ENCODE measurements around the gene DCUN1D3.

DNA sequence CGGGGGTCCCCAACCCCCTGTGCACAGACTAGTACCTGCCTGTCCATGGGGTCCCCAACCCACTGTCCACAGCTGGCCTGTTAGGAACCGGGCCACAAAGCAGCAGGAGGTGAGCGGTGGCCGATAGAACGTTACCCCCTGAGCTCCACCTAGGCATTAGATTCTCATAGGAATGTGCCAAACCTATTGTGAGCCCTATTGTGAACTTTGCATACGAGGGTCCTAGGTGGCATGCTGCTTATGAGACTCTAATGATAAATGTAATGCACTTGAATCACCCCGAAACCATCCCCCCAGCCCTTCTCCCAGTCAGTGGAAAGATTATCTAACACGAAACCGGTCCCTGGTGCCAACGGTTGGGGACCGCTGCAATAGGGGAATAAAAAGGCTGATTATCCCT is 92.3 kb downstream of the DCUN1D3 start:
- TF ChIP-seq, protein P1, sequence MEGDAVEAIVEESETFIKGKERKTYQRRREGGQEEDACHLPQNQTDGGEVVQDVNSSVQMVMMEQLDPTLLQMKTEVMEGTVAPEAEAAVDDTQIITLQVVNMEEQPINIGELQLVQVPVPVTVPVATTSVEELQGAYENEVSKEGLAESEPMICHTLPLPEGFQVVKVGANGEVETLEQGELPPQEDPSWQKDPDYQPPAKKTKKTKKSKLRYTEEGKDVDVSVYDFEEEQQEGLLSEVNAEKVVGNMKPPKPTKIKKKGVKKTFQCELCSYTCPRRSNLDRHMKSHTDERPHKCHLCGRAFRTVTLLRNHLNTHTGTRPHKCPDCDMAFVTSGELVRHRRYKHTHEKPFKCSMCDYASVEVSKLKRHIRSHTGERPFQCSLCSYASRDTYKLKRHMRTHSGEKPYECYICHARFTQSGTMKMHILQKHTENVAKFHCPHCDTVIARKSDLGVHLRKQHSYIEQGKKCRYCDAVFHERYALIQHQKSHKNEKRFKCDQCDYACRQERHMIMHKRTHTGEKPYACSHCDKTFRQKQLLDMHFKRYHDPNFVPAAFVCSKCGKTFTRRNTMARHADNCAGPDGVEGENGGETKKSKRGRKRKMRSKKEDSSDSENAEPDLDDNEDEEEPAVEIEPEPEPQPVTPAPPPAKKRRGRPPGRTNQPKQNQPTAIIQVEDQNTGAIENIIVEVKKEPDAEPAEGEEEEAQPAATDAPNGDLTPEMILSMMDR (IDR thresholded peaks at IDR 0.05) = no peak
- TF ChIP-seq POLR2A (IDR thresholded peaks at IDR 0.05) = no peak
